HG03575 (cell line): Measurements from ENCODE around the gene PHLDA2.

Experiments
- ATAC-seq: cut with Tn5 transposase; IDR thresholded peaks from one replicate; pipeline ENCODE4 v1.9.1; 2021; ENCODE audit not compliant: unreplicated experiment, insufficient number of reproducible peaks, low FRiP score; ENCODE audit errors: extremely low read depth

PHLDA2 gene

GRCh38 chr11:2887515-2888195 lies 41.6 kb downstream of the PHLDA2 start:
- no peak for ATAC-seq

- no peak for ATAC-seq
Measured at GRCh38 chr11:2886936-2887335, 42.3 kb downstream of the PHLDA2 start.

GRCh38 chr11:2886191-2886894 lies 42.9 kb downstream of the PHLDA2 start:
- no peak for ATAC-seq

GRCh38 chr11:2885678-2886081 lies 43.5 kb downstream of the PHLDA2 start, which contains the start of gene CDKN1C:
TSS of gene CDKN1C (minus strand) at chr11:2885775. CDS start at chr11:2885456, 319 bp downstream.
- ATAC-seq: no peak

- no peak for ATAC-seq
Measured at GRCh38 chr11:2885017-2885677, 44.1 kb downstream of the PHLDA2 start.

- ATAC-seq: no peak
Measured at GRCh38 chr11:2883979-2884815, 45.0 kb downstream of the PHLDA2 start.

- ATAC-seq: no peak
Measured at GRCh38 chr11:2883640-2883978, 45.6 kb downstream of the PHLDA2 start.

- ATAC-seq: no peak
Measured at GRCh38 chr11:2882396-2883110, 46.7 kb downstream of the PHLDA2 start.

- ATAC-seq: no peak
Measured at GRCh38 chr11:2881981-2882375, 47.2 kb downstream of the PHLDA2 start.

- ATAC-seq: no peak
Measured at GRCh38 chr11:2881076-2881980, 47.9 kb downstream of the PHLDA2 start.

- no peak for ATAC-seq
Measured at GRCh38 chr11:2880646-2881045, 48.6 kb downstream of the PHLDA2 start.

GRCh38 chr11:2878782-2879181 lies 50.4 kb downstream of the PHLDA2 start:
- ATAC-seq: no peak
